Measurements from ENCODE around the gene TNFRSF14.

The TNFRSF14 gene

GRCh38 chr1:2589431-2590232 lies 33.5 kb downstream of the TNFRSF14 start:
- no peak for DNase-seq

- no peak for DNase-seq
These were observed 34.3 kb downstream of the TNFRSF14 start for GRCh38 chr1:2590233-2591141.

GRCh38 chr1:2591233-2591580 lies 35.0 kb downstream of the TNFRSF14 start:
- no peak for DNase-seq

GRCh38 chr1:2591581-2592261 lies 35.5 kb downstream of the TNFRSF14 start:
- DNase-seq: peak; percentile 10

GRCh38 chr1:2592672-2593071 lies 36.5 kb downstream of the TNFRSF14 start:
- peak; percentile 20 for DNase-seq

- DNase-seq: no peak
These were observed 37.2 kb downstream of the TNFRSF14 start for GRCh38 chr1:2593251-2593878.

- DNase-seq: peak; percentile 41
These were observed 38.0 kb downstream of the TNFRSF14 start for GRCh38 chr1:2594001-2594640.

- no peak for DNase-seq
These were observed 38.5 kb downstream of the TNFRSF14 start for GRCh38 chr1:2594641-2595131.

- DNase-seq: no peak
These were observed 39.2 kb downstream of the TNFRSF14 start for GRCh38 chr1:2595261-2595811.

GRCh38 chr1:2595812-2596529 lies 39.8 kb downstream of the TNFRSF14 start:
- no peak for DNase-seq

- peak; percentile 32 for DNase-seq
These were observed 40.6 kb downstream of the TNFRSF14 start for GRCh38 chr1:2596530-2597333.

- no peak for DNase-seq
These were observed 41.5 kb downstream of the TNFRSF14 start for GRCh38 chr1:2597441-2598328.

- DNase-seq: no peak
These were observed 42.3 kb downstream of the TNFRSF14 start for GRCh38 chr1:2598329-2598931.

GRCh38 chr1:2601721-2602303 lies 45.6 kb downstream of the TNFRSF14 start:
- DNase-seq: no peak

- no peak for DNase-seq
These were observed 46.2 kb downstream of the TNFRSF14 start for GRCh38 chr1:2602311-2602835.

GRCh38 chr1:2602866-2603520 lies 46.8 kb downstream of the TNFRSF14 start:
- no peak for DNase-seq

GRCh38 chr1:2603521-2604155 lies 47.5 kb downstream of the TNFRSF14 start:
- no peak for DNase-seq
